Ascending aorta (tissue), 2 donors: Measurements from ENCODE around the gene SCEL. TPM values are rescaled to one million over a fixed set of nuclear protein-coding genes. Genes with fewer than 3 reads are reported as not detected.

Source experiments
- DNase-seq, 2 donors: peaks; one replicate each; pipeline ENCODE4 v3.0.0-alpha.2; 2019; ENCODE audit warnings: low spot score in 2 of 2
- H3K27ac ChIP-seq, 2 donors: fragments of 200-600 bp; sonication (generic); one replicate each; pipeline ENCODE4 v1.5.1; 2016 to 2017; ENCODE audit warnings: mild to moderate bottlenecking in 1 of 2
- H3K27me3 ChIP-seq: fragments of 200-600 bp; sonication (generic); one replicate; pipeline ENCODE4 v1.5.1; 2017
- H3K36me3 ChIP-seq, 2 donors: fragments of 200-600 bp; sonication (generic); one replicate each; pipeline ENCODE4 v1.5.1; 2016
- H3K4me1 ChIP-seq, 2 donors: fragments of 200-600 bp; sonication (generic); one replicate each; pipeline ENCODE4 v1.5.1; 2016 to 2017; ENCODE audit warnings: mild to moderate bottlenecking in 1 of 2
- H3K4me3 ChIP-seq, 2 donors: fragments of 200-600 bp; sonication (generic); one replicate each; pipeline ENCODE4 v1.5.1; 2016 to 2017; ENCODE audit warnings: mild to moderate bottlenecking in 1 of 2
- H3K9me3 ChIP-seq, 2 donors: fragments of 200-600 bp; sonication (generic); one replicate each; pipeline ENCODE4 v1.5.1; 2016
- CTCF ChIP-seq, 3 experiments: fragments of 200-600 bp in 2 of 3; fragments of 450-650 bp in 1 of 3; sonication (generic) in 2 of 3; IDR thresholded peaks; one replicate each; pipeline ENCODE4 v1.5.1; 2016 to 2019; ENCODE audit warnings: antibody characterized with exemption in 3 of 3, mild to moderate bottlenecking in 1 of 3, moderate library complexity in 1 of 3
- intact Hi-C: fragments of 100-400 bp; cut with DNase I; formaldehyde crosslinking; loops from one replicate; pipeline ENCODE4 v1.15.1; 2023
- total RNA-seq: library from RNA; depleted of rRNA; stranded (reverse); fragments of >200 nt; gene quantifications from one replicate; pipeline ENCODE4 v1.1.0, GENCODE V29; 2016

The SCEL gene
- total RNA-seq, 1 donor from 2014 or later, result not detected

GRCh38 chr13:77692746-77693448, 157.4 kb downstream of the SCEL start:
- no peaks in the 10 kb centered on the region for H3K9me3 ChIP-seq
- intact Hi-C loops, result loop anchor here (10.0 kb wide), 1 partner anchor 962 kb away; the partner anchor contains the start of gene OBI1
- no peak for DNase-seq
- no peak for TF ChIP-seq CTCF (IDR thresholded peaks at IDR 0.05)
- peaks cover 0 to 6% of the 10 kb centered on the region in 2 donors for H3K4me1 ChIP-seq
- H3K27ac ChIP-seq, result no peak overlapping the region
- H3K36me3 ChIP-seq, result no peaks in the 10 kb centered on the region
- no peak overlapping the region for H3K4me3 ChIP-seq
- no peaks in the 10 kb centered on the region for H3K27me3 ChIP-seq

GRCh38 chr13:77693449-77693940, 158.0 kb downstream of the SCEL start:
- H3K27ac ChIP-seq, result no peak overlapping the region
- intact Hi-C loops, result loop anchor here (10.0 kb wide), 1 partner anchor 961 kb away; the partner anchor contains the start of gene OBI1
- peaks cover 0 to 6% of the 10 kb centered on the region in 2 donors for H3K4me1 ChIP-seq
- no peak for DNase-seq
- no peaks in the 10 kb centered on the region for H3K27me3 ChIP-seq
- H3K9me3 ChIP-seq, result no peaks in the 10 kb centered on the region
- H3K36me3 ChIP-seq, result no peaks in the 10 kb centered on the region
- no peak overlapping the region for H3K4me3 ChIP-seq
- TF ChIP-seq CTCF (IDR thresholded peaks at IDR 0.05), result no peak

Other genes starting within 250 kb of the SCEL start
- gene MYCBP2, start 208.6 kb upstream of the SCEL start, total RNA-seq, result 264 TPM
- 7.1 TPM for gene SLAIN1, start 162.0 kb downstream of the SCEL start, total RNA-seq